ENCODE data around the gene SRSF4. TPM values are rescaled to one million over a fixed set of nuclear protein-coding genes. Genes with fewer than 3 reads are reported as not detected.

SRSF4 gene
- total and polyA plus RNA-seq, 9 of the 15 experiments (the other 6 are each of a cell fraction or from before 2014, with no cell fraction given), result 15.9 to 132 (median 82.0) TPM

DNA sequence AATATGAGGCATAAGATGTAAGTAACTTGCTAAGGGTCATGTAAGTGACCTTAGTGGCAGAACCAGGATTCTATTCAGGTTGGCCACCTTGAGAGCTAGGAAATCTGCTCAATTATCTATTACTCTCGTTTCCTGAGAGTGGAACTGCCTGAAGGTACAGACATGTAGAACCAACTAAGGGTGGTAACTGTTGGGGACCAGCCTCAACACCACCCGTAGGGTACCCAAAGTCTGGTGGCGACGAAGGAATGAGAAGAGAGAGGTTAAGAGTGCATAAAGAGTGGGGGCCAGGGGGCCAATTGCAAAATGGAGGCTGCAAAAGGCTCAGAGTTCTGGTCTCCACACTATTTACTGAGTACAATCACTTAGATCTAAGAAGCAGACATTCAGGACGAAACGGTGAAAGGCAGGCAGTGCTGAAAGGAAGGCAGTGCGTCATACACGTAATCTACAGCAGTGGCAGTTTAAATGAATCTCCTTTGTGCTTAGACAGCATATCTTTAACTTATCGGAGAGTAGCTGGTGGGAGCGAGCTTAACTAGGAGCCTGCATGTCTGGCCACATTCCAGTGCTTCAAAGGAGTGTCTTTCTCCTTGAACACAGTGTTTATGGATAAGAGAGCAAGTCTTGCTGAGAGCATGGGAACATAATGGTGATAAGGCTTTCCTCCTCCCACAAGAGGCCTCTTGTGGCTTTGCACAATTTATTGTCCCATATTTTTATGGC, 25.0 kb downstream of the SRSF4 start (continued):
- TF ChIP-seq CREB5 (CRISPR knock-in tag; IDR thresholded peaks at IDR 0.05) (no peak), ZNF197 (CRISPR knock-in tag; IDR thresholded peaks at IDR 0.05; ENCODE audit: low read depth) (peak; percentile 63; the same call in 1 of the 2 replicates), ZBTB17 (CRISPR knock-in tag; IDR thresholded peaks at IDR 0.05) (peak; percentile 81), MXI1 (IDR thresholded peaks at IDR 0.05; ENCODE audit: low read depth, low read length) (peak; percentile 73; the same call in 1 of the 2 replicates), NFYB (IDR thresholded peaks at IDR 0.05; ENCODE audit: extremely low read depth, insufficient read length) (no peak), TFE3 (CRISPR knock-in tag; IDR thresholded peaks at IDR 0.05) (0 out of 2 replicates have a peak, but pooled peaks have one; percentile 21), THRB (CRISPR knock-in tag; conservative IDR thresholded peaks at IDR 0.05) (peak; percentile 63; the same call in 1 of the 2 replicates), BRD4 (IDR thresholded peaks at IDR 0.05) (peak; percentile 62; the same call in 1 of the 2 replicates), SAFB (IDR thresholded peaks at IDR 0.05; ENCODE audit: borderline replicate concordance, low read depth, low read length) (no peak), PTBP1 (IDR thresholded peaks at IDR 0.05; ENCODE audit: low read depth, low read length) (no peak), ZNF224 (CRISPR knock-in tag; IDR thresholded peaks at IDR 0.05) (no peak), TAL1 (IDR thresholded peaks at IDR 0.05) (peak; percentile 96), L3MBTL2 (IDR thresholded peaks at IDR 0.05) (peak; percentile 86), EWSR1 (IDR thresholded peaks at IDR 0.05; ENCODE audit: borderline replicate concordance, low read depth, partially characterized antibody) (no peak)

Measured in K562 (cell line).